Measurements from ENCODE around the gene STXBP1.

- TF ChIP-seq MXI1 (IDR thresholded peaks at IDR 0.05; ENCODE audit: borderline replicate concordance, low read depth, low read length) (no peak), CTCF (conservative IDR thresholded peaks at IDR 0.05; ENCODE audit: low read depth, low read length) (no peak), RAD21 (IDR thresholded peaks at IDR 0.05; ENCODE audit: low read length) (no peak)
These were observed 87.1 kb downstream of the STXBP1 start for GRCh38 chr9:127698985-127699670.
